Vagina (tissue), 2 donors: Measurements from ENCODE around the gene FLYWCH2. TPM values are rescaled to one million over a fixed set of nuclear protein-coding genes. Genes with fewer than 3 reads are reported as not detected.
A peak's percentile ranks its signal among the peaks of the same experiment; 100 is the strongest.

Source experiments
- DNase-seq, 2 donors: peaks; one replicate each; pipeline ENCODE4 v3.0.0-alpha.2; 2017; ENCODE audit errors: extremely low spot score in 2 of 2
- H3K27ac ChIP-seq: fragments of 200-600 bp; sonication (generic); one replicate; pipeline ENCODE4 v1.5.1; 2019
- H3K27me3 ChIP-seq: fragments of 200-600 bp; sonication (generic); one replicate; pipeline ENCODE4 v1.5.1; 2019
- H3K36me3 ChIP-seq, 2 donors: fragments of 200-600 bp; sonication (generic); one replicate each; pipeline ENCODE4 v1.5.1; 2017 to 2019
- H3K4me1 ChIP-seq: fragments of 200-600 bp; sonication (generic); one replicate; pipeline ENCODE4 v1.5.1; 2019
- H3K4me3 ChIP-seq, 2 donors: fragments of 200-600 bp; sonication (generic); 1 replicate in 1 of 2; 2 replicates in 1 of 2; pipeline ENCODE4 v1.5.1; 2016 to 2019
- H3K9me3 ChIP-seq: fragments of 200-600 bp; sonication (generic); one replicate; pipeline ENCODE4 v1.5.1; 2019
- POLR2A ChIP-seq, 2 donors: fragments of 450-650 bp; IDR thresholded peaks; one replicate each; pipeline ENCODE4 v1.6.1; 2017; ENCODE audit warnings: antibody characterized with exemption in 2 of 2, mild to moderate bottlenecking in 2 of 2, moderate library complexity in 2 of 2
- POLR2AphosphoS5 ChIP-seq, 2 donors: sonication (generic); formaldehyde crosslinking; IDR thresholded peaks; one replicate each; pipeline ENCODE4 v1.9.0; 2017; ENCODE audit warnings: antibody characterized with exemption in 2 of 2, mild to moderate bottlenecking in 2 of 2, low read depth in 1 of 2; ENCODE audit not compliant: insufficient read depth in 1 of 2
- intact Hi-C: fragments of 100-400 bp; cut with DNase I; formaldehyde crosslinking; loops from one replicate; pipeline ENCODE4 v1.15.1; 2023
- total RNA-seq: library from RNA; depleted of rRNA; stranded (reverse); fragments of >200 nt; gene quantifications from one replicate; pipeline ENCODE4 v1.2.3, GENCODE V29; 2016
- TF ChIP-seq, protein P1 (sequence below), 3 experiments: fragments of 450-650 bp in 2 of 3; fragments of 200-600 bp in 1 of 3; sonication (generic) in 1 of 3; IDR thresholded peaks; one replicate each; pipeline ENCODE4 v1.5.1; 2017 to 2019; ENCODE audit warnings: antibody characterized with exemption in 3 of 3, mild to moderate bottlenecking in 2 of 3, moderate library complexity in 2 of 3

The FLYWCH2 gene
- total RNA-seq, 1 donor from 2014 or later = 65.1 TPM

DNA sequence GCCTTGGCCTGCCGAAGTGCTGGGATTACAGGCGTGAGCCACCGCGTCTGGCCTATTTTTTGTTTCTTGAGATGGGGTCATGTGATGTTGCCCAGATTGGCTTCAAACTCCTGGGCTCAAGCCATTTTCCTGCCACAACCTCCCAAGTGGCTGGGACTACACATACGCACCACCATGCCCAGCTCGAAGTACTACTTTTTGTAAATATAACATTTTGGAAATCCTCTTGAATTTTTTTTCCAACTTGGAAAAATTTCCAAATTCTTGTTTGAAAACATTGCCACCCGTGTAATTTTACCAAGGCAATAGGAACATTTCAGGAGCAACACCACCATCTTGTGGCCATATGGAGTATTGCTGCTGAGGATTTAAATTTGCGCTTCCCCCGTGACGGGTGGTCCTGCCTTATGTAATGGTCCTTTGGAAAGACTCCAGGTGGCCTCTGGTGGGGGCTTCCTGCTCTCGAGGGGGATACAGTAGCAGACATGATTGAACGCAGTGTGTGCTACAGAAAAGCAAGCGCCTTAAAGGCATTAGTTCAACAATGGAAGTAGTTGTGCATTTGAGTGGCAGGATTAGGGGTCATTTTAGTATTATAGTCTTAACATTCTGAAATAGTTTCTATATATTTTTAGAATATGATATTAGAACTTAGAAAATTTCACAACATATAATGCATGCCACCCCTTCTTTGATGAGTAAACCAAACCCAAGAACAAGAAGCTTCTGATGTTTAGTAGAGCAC is 36.7 kb downstream of the FLYWCH2 start:
- TF ChIP-seq, protein P1, sequence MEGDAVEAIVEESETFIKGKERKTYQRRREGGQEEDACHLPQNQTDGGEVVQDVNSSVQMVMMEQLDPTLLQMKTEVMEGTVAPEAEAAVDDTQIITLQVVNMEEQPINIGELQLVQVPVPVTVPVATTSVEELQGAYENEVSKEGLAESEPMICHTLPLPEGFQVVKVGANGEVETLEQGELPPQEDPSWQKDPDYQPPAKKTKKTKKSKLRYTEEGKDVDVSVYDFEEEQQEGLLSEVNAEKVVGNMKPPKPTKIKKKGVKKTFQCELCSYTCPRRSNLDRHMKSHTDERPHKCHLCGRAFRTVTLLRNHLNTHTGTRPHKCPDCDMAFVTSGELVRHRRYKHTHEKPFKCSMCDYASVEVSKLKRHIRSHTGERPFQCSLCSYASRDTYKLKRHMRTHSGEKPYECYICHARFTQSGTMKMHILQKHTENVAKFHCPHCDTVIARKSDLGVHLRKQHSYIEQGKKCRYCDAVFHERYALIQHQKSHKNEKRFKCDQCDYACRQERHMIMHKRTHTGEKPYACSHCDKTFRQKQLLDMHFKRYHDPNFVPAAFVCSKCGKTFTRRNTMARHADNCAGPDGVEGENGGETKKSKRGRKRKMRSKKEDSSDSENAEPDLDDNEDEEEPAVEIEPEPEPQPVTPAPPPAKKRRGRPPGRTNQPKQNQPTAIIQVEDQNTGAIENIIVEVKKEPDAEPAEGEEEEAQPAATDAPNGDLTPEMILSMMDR (IDR thresholded peaks at IDR 0.05) = peak; percentile 80 to 95 (median 81)
- TF ChIP-seq POLR2A (IDR thresholded peaks at IDR 0.05) (no peak), POLR2AphosphoS5 (IDR thresholded peaks at IDR 0.05; ENCODE audit: insufficient read depth in 1 of 2, low read depth in 1 of 2) (peak in 1 of 2 donors; percentile 80)
- no peaks in the 10 kb centered on the region for H3K36me3 ChIP-seq
- no peak overlapping the region for H3K4me3 ChIP-seq
- intact Hi-C loops = no loop called here
- no peaks in the 10 kb centered on the region for H3K27me3 ChIP-seq
- no peaks in the 10 kb centered on the region for H3K9me3 ChIP-seq
- no peak for DNase-seq
- H3K4me1 ChIP-seq = peaks cover 5% of the 10 kb centered on the region
- H3K27ac ChIP-seq = peak overlapping the region; percentile 62

GRCh38 chr16:2923481-2923880 is 40.5 kb downstream of the FLYWCH2 start:
- no peak overlapping the region for H3K27ac ChIP-seq
- no peak for DNase-seq
- no peaks in the 10 kb centered on the region for H3K27me3 ChIP-seq
- intact Hi-C loops = no loop called here
- no peaks in the 10 kb centered on the region for H3K36me3 ChIP-seq
- no peaks in the 10 kb centered on the region for H3K9me3 ChIP-seq
- no peak overlapping the region for H3K4me3 ChIP-seq
- peaks cover 27% of the 10 kb centered on the region for H3K4me1 ChIP-seq
- TF ChIP-seq POLR2A (IDR thresholded peaks at IDR 0.05) = no peak
- TF ChIP-seq, protein P1 (IDR thresholded peaks at IDR 0.05) = no peak
- no peak for TF ChIP-seq POLR2AphosphoS5 (IDR thresholded peaks at IDR 0.05; ENCODE audit: insufficient read depth in 1 of 2, low read depth in 1 of 2)

DNA sequence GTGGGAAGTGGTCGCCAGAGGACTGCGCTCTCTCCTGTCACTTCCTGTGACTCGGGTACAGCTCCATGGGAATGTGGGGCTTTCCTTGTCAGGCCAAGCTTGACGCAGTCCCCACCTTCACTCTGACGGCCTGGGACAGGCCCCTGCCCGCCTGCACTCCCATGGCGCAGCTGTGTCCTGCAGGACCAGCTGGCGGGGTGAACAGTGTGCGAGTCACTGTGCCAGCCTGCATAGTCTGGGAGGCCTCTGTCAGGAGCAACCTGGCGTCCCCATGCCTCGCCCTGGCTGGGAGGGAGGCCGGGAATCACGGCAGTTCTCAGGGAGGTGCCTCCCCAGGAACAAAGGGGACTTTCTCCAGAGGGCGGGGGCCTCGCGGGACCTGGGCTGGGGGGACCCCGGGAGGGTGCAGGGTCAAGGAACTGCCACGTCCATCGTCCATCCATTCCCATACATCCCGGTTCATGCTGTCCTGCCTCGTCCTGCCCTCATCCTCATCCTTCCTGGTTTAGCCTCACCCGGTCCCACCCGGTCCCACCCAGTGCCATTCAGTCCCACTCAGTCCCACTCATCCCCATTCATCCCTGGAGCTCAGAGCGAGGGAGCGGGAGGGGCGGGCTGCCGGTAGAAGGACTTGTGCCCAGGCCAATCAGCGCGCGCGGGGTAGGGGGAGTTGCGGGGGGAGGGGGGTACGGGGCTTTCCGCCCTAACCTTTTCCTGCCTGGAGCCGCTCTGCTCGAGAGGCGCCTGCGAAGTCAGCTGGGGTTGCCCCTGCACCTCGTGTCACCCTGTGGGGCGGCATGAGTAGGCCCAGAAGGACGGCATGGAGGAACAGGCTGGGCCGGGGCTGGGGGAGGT is 42.1 kb downstream of the FLYWCH2 start:
- peaks cover 27% of the 10 kb centered on the region for H3K4me1 ChIP-seq
- DNase-seq = no peak
- H3K27me3 ChIP-seq = no peaks in the 10 kb centered on the region
- no peaks in the 10 kb centered on the region for H3K9me3 ChIP-seq
- TF ChIP-seq POLR2A (IDR thresholded peaks at IDR 0.05) = no peak
- no peak for TF ChIP-seq POLR2AphosphoS5 (IDR thresholded peaks at IDR 0.05; ENCODE audit: insufficient read depth in 1 of 2, low read depth in 1 of 2)
- TF ChIP-seq, protein P1 (IDR thresholded peaks at IDR 0.05) = no peak
- peaks cover 0 to 6% of the 10 kb centered on the region in 2 donors for H3K36me3 ChIP-seq
- intact Hi-C loops = no loop called here
- H3K4me3 ChIP-seq = no peak overlapping the region
- H3K27ac ChIP-seq = no peak overlapping the region

DNA sequence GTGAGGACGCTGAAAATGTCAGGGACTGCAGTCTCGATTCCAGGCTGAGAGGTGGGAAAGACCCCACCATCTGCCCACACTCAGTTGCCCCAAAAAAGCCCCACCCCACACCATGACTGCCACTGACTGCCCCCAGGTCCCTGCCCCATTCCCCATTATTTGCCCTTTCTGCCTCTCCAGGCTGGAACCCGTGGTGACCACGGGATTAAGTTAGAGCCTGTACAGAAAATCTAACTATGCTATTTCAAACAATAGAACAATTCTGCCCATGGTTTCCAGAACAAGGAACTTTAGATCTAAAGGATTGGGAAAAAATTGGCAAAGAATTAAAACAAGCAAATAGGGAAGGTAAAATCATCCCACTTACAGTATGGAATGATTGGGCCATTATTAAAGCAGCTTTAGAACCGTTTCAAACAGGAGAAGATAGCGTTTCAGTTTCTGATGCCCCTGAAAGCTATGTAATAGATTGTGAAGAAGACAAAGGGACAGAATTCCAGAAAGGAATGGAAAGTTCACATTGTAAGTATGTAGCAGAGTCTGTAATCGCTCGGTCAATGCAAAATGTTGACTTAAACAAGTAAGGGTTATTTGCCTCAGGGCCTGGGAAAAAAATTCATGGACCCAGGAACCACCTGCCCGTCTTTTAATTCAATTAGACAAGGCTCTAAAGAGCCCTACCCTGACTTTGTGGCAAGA is 43.1 kb downstream of the FLYWCH2 start:
- Histone ChIP-seq H3K4me1 (peaks cover 27% of the 10 kb centered on the region), H3K4me3 (no peak overlapping the region), H3K27ac (no peak overlapping the region), H3K9me3 (no peaks in the 10 kb centered on the region), H3K36me3 (peaks cover 0 to 14% of the 10 kb centered on the region in 2 donors), H3K27me3 (no peaks in the 10 kb centered on the region)
- TF ChIP-seq POLR2AphosphoS5 (IDR thresholded peaks at IDR 0.05; ENCODE audit: insufficient read depth in 1 of 2, low read depth in 1 of 2) = no peak
- TF ChIP-seq POLR2A (IDR thresholded peaks at IDR 0.05) = no peak
- TF ChIP-seq, protein P1 (IDR thresholded peaks at IDR 0.05) = no peak
- intact Hi-C loops = no loop called here
- DNase-seq = no peak
